Activated CD4-positive, alpha-beta T cell treated with anti-CD3 and anti-CD28 coated beads, Interleukin-2, amount 10 ng/mL, durations not matched to agents 7 days and 5 days (primary cell): ENCODE measurements around the gene C3orf85. TPM values are rescaled to one million over a fixed set of nuclear protein-coding genes. Genes with fewer than 3 reads are reported as not detected.
"Not testable (repeated sequence)": the region's sequence is repeated elsewhere in the genome, so short reads cannot be mapped to it uniquely, and the experiment has no call there.

Experiments used
- CTCF ChIA-PET: fragments of 350-600 bp; sonication (Branson Sonifier 250); formaldehyde crosslinking; loops from one replicate; lab custom pipeline; 2021; ENCODE audit warnings: antibody characterized with exemption; lab: Charles Lee
- POLR2A ChIA-PET: fragments of 350-600 bp; sonication (Branson Sonifier 250); formaldehyde crosslinking; loops from one replicate; lab custom pipeline; 2021; ENCODE audit warnings: antibody characterized with exemption; lab: Charles Lee
- DNase-seq: peaks from one replicate; pipeline ENCODE4 v3.0.0-alpha.2; 2020
- H3K27ac Mint-ChIP-seq: one replicate; pipeline ENCODE4 v1.8.0; 2021; ENCODE audit warnings: mild to moderate bottlenecking, moderate library complexity, mixed read lengths
- H3K27me3 Mint-ChIP-seq: one replicate; pipeline ENCODE4 v1.8.0; 2021; ENCODE audit warnings: mixed read lengths
- H3K36me3 Mint-ChIP-seq: one replicate; pipeline ENCODE4 v1.8.0; 2021; ENCODE audit warnings: low read depth, mixed read lengths
- H3K4me1 Mint-ChIP-seq: one replicate; pipeline ENCODE4 v1.8.0; 2021; ENCODE audit warnings: mixed read lengths
- H3K4me3 Mint-ChIP-seq: one replicate; pipeline ENCODE4 v1.8.0; 2021; ENCODE audit warnings: mild to moderate bottlenecking, moderate library complexity, mixed read lengths
- H3K9me3 Mint-ChIP-seq: one replicate; pipeline ENCODE4 v1.8.0; 2021; ENCODE audit warnings: mixed read lengths
- total RNA-seq, 2 experiments: library from RNA; stranded (reverse); gene quantifications; one replicate each; pipeline ENCODE4 v1.2.3, GENCODE V29; 2021

The C3orf85 gene
- total RNA-seq, 2 experiments from 2014 or later, result not detected

DNA sequence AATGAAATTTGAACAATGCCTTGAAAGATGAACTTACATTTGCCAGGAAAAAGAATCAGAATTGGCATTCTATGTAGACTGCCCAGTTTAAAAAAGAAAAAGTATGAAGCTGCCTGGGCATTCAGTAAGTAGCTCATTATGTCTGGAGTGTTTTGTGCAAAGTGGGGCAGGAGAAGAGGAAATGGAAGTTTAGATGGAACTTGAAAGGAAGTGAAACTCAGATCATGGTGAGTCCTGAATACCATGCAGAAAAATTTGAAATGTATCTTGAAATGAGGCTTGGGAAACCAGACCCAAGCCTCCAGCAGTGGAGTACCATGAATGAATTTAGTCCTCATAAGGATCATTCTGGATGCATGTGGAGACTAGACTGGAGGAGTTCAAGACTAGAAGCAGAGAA is 13.8 kb upstream of the C3orf85 start:
- H3K4me1 Mint-ChIP-seq, result no peaks in the 10 kb centered on the region
- POLR2A ChIA-PET, result no interaction called here
- H3K4me3 Mint-ChIP-seq, result no peak overlapping the region
- no peaks in the 10 kb centered on the region for H3K27me3 Mint-ChIP-seq
- no peaks in the 10 kb centered on the region for H3K36me3 Mint-ChIP-seq
- H3K9me3 Mint-ChIP-seq, result no peaks in the 10 kb centered on the region
- H3K27ac Mint-ChIP-seq, result no peak overlapping the region
- CTCF ChIA-PET, result no interaction called here
- no peak for DNase-seq

DNA sequence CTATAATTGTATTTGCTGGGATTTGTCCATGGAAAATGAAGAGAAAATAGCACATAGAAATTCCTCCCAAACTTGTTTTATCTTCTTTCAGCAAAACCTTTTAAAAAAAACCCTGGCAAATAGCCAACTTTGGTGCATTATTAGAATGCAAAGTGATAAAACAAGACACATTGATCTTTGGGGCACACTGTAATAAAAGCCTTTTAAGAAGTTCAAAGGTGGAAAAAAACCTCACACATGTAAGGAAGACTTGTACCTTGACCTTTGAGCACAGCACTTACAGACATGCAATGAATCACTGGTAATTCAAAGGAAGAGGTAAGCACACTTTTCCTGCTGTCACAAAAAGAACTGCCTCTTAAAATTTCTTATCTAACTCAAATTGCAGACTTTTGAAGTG is 10.6 kb upstream of the C3orf85 start:
- no peak overlapping the region for H3K27ac Mint-ChIP-seq
- H3K27me3 Mint-ChIP-seq, result no peaks in the 10 kb centered on the region
- no peaks in the 10 kb centered on the region for H3K4me1 Mint-ChIP-seq
- no peaks in the 10 kb centered on the region for H3K9me3 Mint-ChIP-seq
- no peak for DNase-seq
- H3K4me3 Mint-ChIP-seq, result no peak overlapping the region
- ChIA-PET POLR2A (no interaction called here), CTCF (no interaction called here)
- no peaks in the 10 kb centered on the region for H3K36me3 Mint-ChIP-seq

DNA sequence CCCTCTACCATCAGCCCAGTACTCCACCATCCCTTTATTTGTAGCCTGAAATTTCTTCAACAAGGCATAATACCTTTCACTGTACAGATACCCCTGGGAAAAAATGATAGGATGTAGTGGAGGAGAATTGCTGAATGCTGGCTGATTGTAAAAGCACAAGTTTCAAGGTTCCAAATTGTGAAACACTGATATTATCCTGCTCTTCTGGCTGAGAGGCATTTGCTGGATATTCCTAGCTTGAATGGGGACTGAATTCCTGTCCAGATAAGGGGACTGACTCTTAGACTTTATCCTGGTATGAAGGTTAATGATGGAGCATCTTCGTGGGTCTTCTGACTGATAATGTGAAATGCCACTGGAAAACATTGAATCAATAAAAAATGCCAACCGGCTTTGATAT is 9.0 kb upstream of the C3orf85 start:
- Mint-ChIP-seq H3K4me3 (no peak overlapping the region), H3K9me3 (no peaks in the 10 kb centered on the region), H3K4me1 (no peaks in the 10 kb centered on the region), H3K27me3 (no peaks in the 10 kb centered on the region), H3K27ac (no peak overlapping the region), H3K36me3 (no peaks in the 10 kb centered on the region)
- ChIA-PET POLR2A (no interaction called here), CTCF (no interaction called here)
- no peak for DNase-seq

DNA sequence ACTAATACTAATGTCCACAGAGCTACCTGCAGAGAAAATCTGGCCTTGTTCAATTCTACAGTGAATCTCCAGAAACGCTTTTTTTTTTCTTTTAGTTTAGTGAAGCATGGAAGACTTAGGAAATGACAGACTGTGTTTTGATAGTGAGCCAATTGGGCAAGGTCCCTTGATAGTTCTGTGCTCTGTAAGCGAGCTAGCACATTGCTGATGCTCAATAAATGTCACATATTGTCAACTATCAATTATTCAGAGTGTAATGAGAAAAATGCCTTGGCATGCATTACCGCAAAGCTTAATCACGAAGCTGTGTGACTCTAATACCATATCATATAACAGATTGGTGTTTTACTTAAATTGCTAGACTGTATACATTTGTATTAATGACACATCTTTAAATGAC is 5.2 kb upstream of the C3orf85 start:
- CTCF ChIA-PET, result no interaction called here
- POLR2A ChIA-PET, result no interaction called here
- Mint-ChIP-seq H3K9me3 (no peaks in the 10 kb centered on the region), H3K36me3 (no peaks in the 10 kb centered on the region), H3K4me1 (no peaks in the 10 kb centered on the region), H3K27me3 (no peaks in the 10 kb centered on the region), H3K27ac (no peak overlapping the region), H3K4me3 (no peak overlapping the region)
- no peak for DNase-seq

DNA sequence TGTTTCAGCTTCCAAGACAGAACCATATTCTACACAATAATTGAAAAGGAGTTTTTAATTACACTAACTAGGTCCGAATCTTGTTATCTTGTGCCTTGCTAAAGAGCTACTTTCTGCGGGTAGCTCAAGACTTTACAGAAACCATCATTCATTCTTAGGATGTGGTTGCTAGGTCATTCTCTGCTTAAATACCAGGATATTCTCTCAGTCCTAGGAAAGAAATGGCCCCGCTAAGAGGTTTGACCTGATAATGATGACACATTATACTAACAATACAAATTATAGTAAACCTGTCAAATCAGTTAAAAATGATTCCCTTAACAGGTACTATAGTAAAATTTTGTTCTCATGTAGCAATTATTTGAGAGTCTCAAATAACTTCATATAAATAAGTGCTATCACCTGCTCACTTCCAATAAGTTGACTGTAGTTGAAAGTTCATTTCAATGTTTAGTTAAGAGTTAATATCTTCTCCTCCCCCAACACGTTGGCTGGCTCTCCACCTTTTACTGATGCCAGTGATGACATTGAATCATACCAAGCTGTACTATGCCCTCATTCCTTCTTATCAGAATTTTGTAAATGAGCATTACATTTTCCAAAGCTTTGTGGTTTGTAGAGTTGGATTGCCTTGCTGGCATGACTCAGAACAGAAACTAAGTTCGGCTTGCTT is 3.6 kb upstream of the C3orf85 start:
- no peaks in the 10 kb centered on the region for H3K36me3 Mint-ChIP-seq
- H3K27ac Mint-ChIP-seq, result no peak overlapping the region
- DNase-seq, result no peak
- ChIA-PET CTCF (no interaction called here), POLR2A (no interaction called here)
- no peak overlapping the region for H3K4me3 Mint-ChIP-seq
- no peaks in the 10 kb centered on the region for H3K27me3 Mint-ChIP-seq
- no peaks in the 10 kb centered on the region for H3K4me1 Mint-ChIP-seq
- no peaks in the 10 kb centered on the region for H3K9me3 Mint-ChIP-seq

DNA sequence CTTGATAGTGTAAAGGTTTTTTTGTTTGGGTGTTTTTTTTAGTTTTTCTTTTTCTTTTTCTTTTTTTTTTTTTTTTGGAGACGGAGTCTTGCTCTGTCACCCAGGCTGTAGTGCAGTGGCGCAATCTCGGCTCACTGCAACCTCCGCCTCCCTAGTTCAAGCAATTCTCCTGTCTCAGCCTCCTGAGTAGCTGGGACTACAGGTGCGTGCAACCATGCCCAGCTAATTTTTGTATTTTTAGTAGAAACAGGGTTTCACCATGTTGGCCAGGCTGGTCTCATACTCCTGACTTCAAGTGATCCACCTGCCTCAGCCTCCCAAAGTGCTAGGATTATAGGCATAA is 3.1 kb upstream of the C3orf85 start:
- H3K36me3 Mint-ChIP-seq, POLR2A ChIA-PET, H3K9me3 Mint-ChIP-seq, CTCF ChIA-PET, H3K27ac Mint-ChIP-seq, H3K4me3 Mint-ChIP-seq, H3K27me3 Mint-ChIP-seq, DNase-seq, H3K4me1 Mint-ChIP-seq: not testable (repeated sequence)

DNA sequence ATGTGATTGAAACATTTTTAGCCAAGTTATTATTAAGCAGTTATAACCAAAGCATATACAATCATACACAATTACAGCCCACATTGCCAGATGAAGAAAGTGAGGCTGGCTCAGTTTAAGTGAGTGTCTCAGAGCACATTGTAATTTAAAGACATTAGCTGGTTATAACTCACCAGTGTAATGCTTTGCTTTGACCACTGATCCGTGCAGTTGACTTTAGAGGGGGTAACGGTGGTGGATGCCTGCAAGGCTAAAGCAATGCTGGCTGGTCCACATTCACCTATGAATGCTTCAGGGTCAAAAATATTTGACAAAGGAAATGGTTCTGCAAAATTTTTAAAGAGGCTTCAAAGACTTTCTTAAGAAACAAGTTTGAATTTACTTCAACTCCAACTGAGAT is 1.2 kb downstream of the C3orf85 start:
- CTCF ChIA-PET, result no interaction called here
- DNase-seq, result no peak
- no peaks in the 10 kb centered on the region for H3K27me3 Mint-ChIP-seq
- POLR2A ChIA-PET, result no interaction called here
- H3K27ac Mint-ChIP-seq, result no peak overlapping the region
- no peaks in the 10 kb centered on the region for H3K9me3 Mint-ChIP-seq
- H3K4me1 Mint-ChIP-seq, result peaks cover 3% of the 10 kb centered on the region
- H3K36me3 Mint-ChIP-seq, result no peaks in the 10 kb centered on the region
- H3K4me3 Mint-ChIP-seq, result no peak overlapping the region

DNA sequence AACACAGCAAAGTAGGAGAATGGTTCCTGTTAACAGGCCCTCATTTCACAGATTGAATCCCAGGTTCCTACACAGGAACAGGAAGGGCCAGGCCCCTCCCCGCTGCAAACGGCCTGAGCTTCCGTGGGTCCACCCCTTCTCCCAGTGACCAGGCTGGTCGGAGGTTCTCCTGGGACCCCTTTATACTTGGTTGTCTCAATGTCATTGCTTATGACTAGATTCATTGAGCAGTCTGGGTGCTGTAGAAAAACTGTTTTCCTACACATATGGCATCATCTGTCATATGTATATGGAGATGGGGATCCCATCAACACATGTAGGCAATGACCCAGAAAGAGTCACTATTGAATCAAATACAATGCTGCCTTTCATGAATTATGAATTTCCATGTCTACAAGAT is 3.8 kb downstream of the C3orf85 start:
- no peak for DNase-seq
- Mint-ChIP-seq H3K36me3 (no peaks in the 10 kb centered on the region), H3K4me1 (peaks cover 3% of the 10 kb centered on the region), H3K4me3 (no peak overlapping the region), H3K9me3 (no peaks in the 10 kb centered on the region), H3K27me3 (peaks cover 6% of the 10 kb centered on the region), H3K27ac (no peak overlapping the region)
- CTCF ChIA-PET, result no interaction called here
- POLR2A ChIA-PET, result interaction anchor here (0.7 kb wide), 1 partner anchor 59 kb away, joined by 3 read pairs; no protein-coding TSS in a partner anchor

DNA sequence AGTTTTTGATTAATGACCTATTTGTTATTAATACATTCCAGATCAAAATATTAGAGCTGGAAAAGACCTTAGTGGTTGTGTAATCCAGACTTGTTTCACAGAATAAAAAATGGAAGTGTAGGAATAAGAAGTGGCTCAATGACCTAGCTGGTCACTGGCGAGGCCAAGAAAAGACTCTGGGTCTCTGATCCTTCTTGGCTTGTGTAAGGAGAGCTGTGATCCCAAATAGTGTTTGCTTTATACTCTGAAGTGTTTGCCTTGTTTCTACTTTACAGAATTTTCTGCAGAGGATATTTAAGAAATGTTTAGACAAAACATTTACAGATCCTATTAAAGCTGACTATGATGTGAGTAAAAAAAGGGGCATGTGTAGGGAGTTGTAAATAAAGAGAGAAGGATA is 7.1 kb downstream of the C3orf85 start:
- peaks cover 6% of the 10 kb centered on the region for H3K27me3 Mint-ChIP-seq
- H3K4me1 Mint-ChIP-seq, result peaks cover 5% of the 10 kb centered on the region
- H3K27ac Mint-ChIP-seq, result no peak overlapping the region
- no peaks in the 10 kb centered on the region for H3K9me3 Mint-ChIP-seq
- no peaks in the 10 kb centered on the region for H3K36me3 Mint-ChIP-seq
- ChIA-PET CTCF (no interaction called here), POLR2A (no interaction called here)
- DNase-seq, result no peak
- no peak overlapping the region for H3K4me3 Mint-ChIP-seq

DNA sequence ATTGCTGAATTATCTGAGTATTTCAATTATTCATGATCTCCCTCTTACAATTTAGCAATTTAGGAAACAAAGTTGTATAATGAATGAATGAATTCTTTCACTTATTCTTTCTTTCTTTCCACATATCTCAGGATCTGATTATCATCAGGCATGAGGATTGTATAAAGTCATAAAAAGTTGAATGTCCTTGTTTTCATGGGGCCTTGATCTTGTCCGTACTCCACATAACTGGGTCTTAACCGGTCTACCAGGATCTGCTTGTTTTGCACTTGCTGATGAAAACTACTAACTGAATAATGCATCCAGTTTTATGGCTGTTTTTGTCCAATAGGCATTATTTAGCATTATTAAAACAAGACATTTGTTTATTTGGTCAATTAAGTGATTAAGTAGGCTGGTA is 12.6 kb downstream of the C3orf85 start:
- Mint-ChIP-seq H3K27me3 (peaks cover 6% of the 10 kb centered on the region), H3K27ac (no peak overlapping the region), H3K4me3 (no peak overlapping the region), H3K9me3 (no peaks in the 10 kb centered on the region), H3K36me3 (no peaks in the 10 kb centered on the region), H3K4me1 (peaks cover 2% of the 10 kb centered on the region)
- DNase-seq, result no peak
- CTCF ChIA-PET, result no interaction called here
- POLR2A ChIA-PET, result no interaction called here

DNA sequence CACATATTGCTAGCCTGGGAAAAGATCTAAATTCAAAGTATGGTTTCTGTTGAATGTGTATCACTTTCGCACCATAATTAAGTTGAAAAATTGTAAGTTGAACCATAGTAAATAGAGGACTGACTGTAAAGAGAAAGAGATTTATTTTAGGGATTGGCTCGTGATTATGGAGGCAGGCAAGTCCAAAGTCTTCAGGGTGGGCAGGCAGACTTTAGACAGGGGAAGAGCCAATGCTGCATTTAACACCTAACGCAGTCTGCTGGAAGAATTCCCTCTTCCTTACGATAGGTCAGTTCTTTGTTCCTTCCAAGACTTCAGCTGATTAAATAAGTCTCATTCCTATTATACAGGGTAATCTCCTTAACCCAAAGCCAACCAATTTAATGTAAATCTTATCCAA is 15.8 kb downstream of the C3orf85 start:
- ChIA-PET CTCF (no interaction called here), POLR2A (no interaction called here)
- Mint-ChIP-seq H3K9me3 (no peaks in the 10 kb centered on the region), H3K4me1 (no peaks in the 10 kb centered on the region), H3K27me3 (no peaks in the 10 kb centered on the region), H3K27ac (no peak overlapping the region), H3K4me3 (no peak overlapping the region), H3K36me3 (no peaks in the 10 kb centered on the region)
- no peak for DNase-seq

DNA sequence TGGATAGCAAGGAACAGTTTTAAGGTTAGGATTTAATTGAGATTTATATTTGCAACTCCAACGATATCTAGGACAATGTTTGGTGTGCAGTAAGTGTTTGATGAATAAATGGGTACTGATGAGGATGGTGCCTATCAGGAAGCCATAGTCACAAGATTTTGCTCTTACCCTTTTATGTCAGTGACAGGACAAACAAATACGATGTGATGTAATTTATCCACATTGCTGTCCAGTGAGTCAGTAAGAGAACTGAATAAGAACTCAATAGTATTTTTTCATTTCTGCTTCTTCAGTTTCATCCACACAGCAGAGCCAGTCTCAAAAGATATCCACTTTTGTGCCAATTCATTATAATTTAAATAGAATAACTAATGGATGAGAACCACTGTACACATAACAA is 18.5 kb downstream of the C3orf85 start:
- Mint-ChIP-seq H3K36me3 (no peaks in the 10 kb centered on the region), H3K4me3 (no peak overlapping the region), H3K27ac (no peak overlapping the region), H3K4me1 (no peaks in the 10 kb centered on the region), H3K27me3 (no peaks in the 10 kb centered on the region), H3K9me3 (no peaks in the 10 kb centered on the region)
- CTCF ChIA-PET, result no interaction called here
- DNase-seq, result no peak
- POLR2A ChIA-PET, result no interaction called here

DNA sequence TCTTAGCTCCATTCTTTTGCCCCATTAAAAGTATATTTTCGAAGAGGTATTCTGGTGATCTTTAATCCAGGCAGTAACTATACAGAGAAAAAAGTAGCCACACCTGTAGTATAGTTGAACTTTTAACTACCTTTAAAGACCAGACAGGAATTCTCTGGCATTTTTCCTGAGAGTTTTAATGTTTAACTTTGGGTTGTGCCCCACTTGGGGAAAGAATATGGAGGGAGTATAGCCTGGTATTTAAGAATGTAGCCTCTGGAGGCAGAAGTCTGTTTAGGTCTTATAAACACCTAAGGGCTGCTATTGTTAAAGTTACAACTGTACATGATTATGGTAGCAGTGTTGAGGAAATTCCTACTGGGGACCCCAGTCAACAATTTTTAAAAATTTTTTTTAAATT is 19.3 kb downstream of the C3orf85 start:
- ChIA-PET CTCF (no interaction called here), POLR2A (no interaction called here)
- DNase-seq, result no peak
- Mint-ChIP-seq H3K4me3 (no peak overlapping the region), H3K27ac (no peak overlapping the region), H3K27me3 (no peaks in the 10 kb centered on the region), H3K4me1 (no peaks in the 10 kb centered on the region), H3K9me3 (no peaks in the 10 kb centered on the region), H3K36me3 (no peaks in the 10 kb centered on the region)

DNA sequence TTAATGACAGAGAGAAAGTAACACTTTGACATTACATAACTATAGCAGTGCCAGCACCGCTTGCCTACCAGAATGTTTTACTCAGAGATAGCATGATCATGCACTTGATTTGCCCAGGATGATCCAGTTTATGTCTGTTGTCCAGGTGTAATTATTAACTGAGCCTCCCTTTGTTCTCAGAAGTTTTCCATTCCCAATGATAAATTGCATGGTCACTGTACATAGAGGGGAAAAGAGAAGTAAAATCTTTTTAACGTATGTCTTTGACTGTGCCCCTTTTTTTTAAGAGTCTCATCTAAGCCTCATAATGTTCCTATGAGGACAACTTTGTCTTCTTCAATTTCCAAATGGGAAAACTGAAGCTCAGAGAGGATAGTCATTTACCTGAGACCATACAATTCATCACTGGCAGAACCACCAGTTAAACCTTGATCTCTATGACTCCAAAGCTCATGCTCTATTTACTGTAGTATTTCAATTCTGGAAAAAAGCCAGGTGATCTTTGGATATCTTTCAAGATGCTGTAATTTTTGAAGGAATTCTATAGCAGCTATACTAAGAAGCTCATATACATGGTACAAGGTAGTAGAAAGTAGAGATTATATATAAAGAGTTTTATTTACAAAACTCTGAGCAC is 25.1 kb downstream of the C3orf85 start:
- no peaks in the 10 kb centered on the region for H3K27me3 Mint-ChIP-seq
- DNase-seq, result no peak
- H3K4me3 Mint-ChIP-seq, result no peak overlapping the region
- H3K9me3 Mint-ChIP-seq, result no peaks in the 10 kb centered on the region
- CTCF ChIA-PET, result no interaction called here
- no peaks in the 10 kb centered on the region for H3K4me1 Mint-ChIP-seq
- H3K36me3 Mint-ChIP-seq, result no peaks in the 10 kb centered on the region
- POLR2A ChIA-PET, result no interaction called here
- H3K27ac Mint-ChIP-seq, result no peak overlapping the region
